Pancreas (tissue), 10 donors: ENCODE measurements around the gene PHACTR4. TPM values are rescaled to one million over a fixed set of nuclear protein-coding genes. Genes with fewer than 3 reads are reported as not detected.

Experiments used
- ATAC-seq, 4 donors: fragments of 200-7000 bp; cut with Tn5 transposase; one replicate each; pipeline versions ENCODE4 v1.8.0 to v1.9.1; 2020; ENCODE audit warnings: mild to moderate bottlenecking in 4 of 4, moderate library complexity in 4 of 4
- DNase-seq, 6 donors: peaks; one replicate each; pipeline ENCODE4 v3.0.0-alpha.2; 2020
- FAIRE-seq: peaks from 2 replicates; lab custom pipeline; 2012; peaks lifted over from hg19 to GRCh38; lab: Jason Lieb, UNC
- H3K27ac ChIP-seq, 4 donors: fragments of 200-600 bp; sonication (generic); 1 replicate in 3 of 4; 2 replicates in 1 of 4; pipeline versions ENCODE4 v1.5.0 to v1.8.0; 2020
- H3K27me3 ChIP-seq, 4 donors: fragments of 200-600 bp; one replicate each; pipeline ENCODE4 v1.8.0; 2021
- H3K36me3 ChIP-seq, 3 donors: fragments of 200-600 bp; sonication (generic) in 1 of 3; one replicate each; pipeline versions ENCODE4 v1.5.0 to v1.8.0; 2020 to 2021
- H3K4me1 ChIP-seq, 3 donors: fragments of 200-600 bp; one replicate each; pipeline ENCODE4 v1.8.0; 2021
- H3K4me3 ChIP-seq, 4 donors: fragments of 200-600 bp; sonication (generic) in 2 of 4; one replicate each; pipeline versions ENCODE4 v1.5.0 to v1.8.0; 2020 to 2021
- H3K9me3 ChIP-seq, 4 donors: fragments of 200-600 bp; one replicate each; pipeline ENCODE4 v1.8.0; 2021
- CTCF ChIP-seq, 4 donors: fragments of 200-600 bp; sonication (generic) in 3 of 4; IDR thresholded peaks; one replicate each; pipeline versions ENCODE4 v1.5.0 to v1.8.0; 2021; ENCODE audit warnings: antibody characterized with exemption in 4 of 4
- WGBS, 2 donors: extraction: QIAGEN DNeasy Blood & Tissue Kit; methylation state at CpG; one replicate each; pipeline ENCODE4 v1.1.7; 2013; 5-methylcytosine and 5-hydroxymethylcytosine counted together
- intact Hi-C, 3 donors: fragments of 100-400 bp; cut with DNase I; formaldehyde crosslinking; loops; one replicate each; pipeline versions ENCODE4 v1.11.1 to v1.14.2; 2022
- polyA plus RNA-seq, 2 donors: library from polyadenylated mRNA; stranded (reverse); fragments of 200-250 nt; gene quantifications; one replicate each; pipeline ENCODE4 v1.2.3, GENCODE V29; 2013
- total RNA-seq, 6 donors: library from RNA; stranded (reverse); fragmentation: NEBNext Ultra II Directional in 4 of 6; extraction: Animal tissue kit (Norgen Biotek cat#: 25700) in 4 of 6; gene quantifications; one replicate each; pipeline versions ENCODE4 v1.2.1 to v1.2.4, GENCODE V29; 2021 to 2023
- donor health status: healthy with polysubstance abuse.
- donor health status: DM: no; HTN: no; CAD: no; lungs with moderate emphysema.
- donor health status: DM: no; HTN: no; CAD: no.
- donor health status: control.
- donor health status: control.
- donor health status: Bipolar disorder and iron deficiency.
- donor health status: DM: yes; HTN: yes; CAD: no.
- donor health status: DM: no; HTN: no; CAD: no.
- donor health status: DM: no; HTN: no; CAD: no.
- donor health status: DM: yes; HTN: yes; CAD: no.

Gene PHACTR4
- total and polyA plus RNA-seq, 8 donors: 12.5 to 25.8 (median 14.1) TPM

GRCh38 chr1:28426831-28427230 lies 57.3 kb downstream of the PHACTR4 start:
- FAIRE-seq (no peak), ATAC-seq (no peak), DNase-seq (no peak)
- Histone ChIP-seq H3K4me3 (no peak overlapping the region), H3K4me1 (no peaks in the 10 kb centered on the region), H3K9me3 (no peaks in the 10 kb centered on the region), H3K27ac (no peak overlapping the region), H3K27me3 (no peaks in the 10 kb centered on the region), H3K36me3 (no peaks in the 10 kb centered on the region)
- TF ChIP-seq CTCF (IDR thresholded peaks at IDR 0.05): no peak
- intact Hi-C loops: no loop called here
- WGBS, 2 donors: 94% methylated on average over 1 of the region's 1 CpG

- H3K4me3 ChIP-seq: no peak overlapping the region
- no peaks in the 10 kb centered on the region for H3K9me3 ChIP-seq
- intact Hi-C loops: no loop called here
- no peak overlapping the region for H3K27ac ChIP-seq
- no peak for TF ChIP-seq CTCF (IDR thresholded peaks at IDR 0.05)
- DNase-seq (no peak), ATAC-seq (no peak), FAIRE-seq (no peak)
- H3K4me1 ChIP-seq: no peaks in the 10 kb centered on the region
- 86 to 97% methylated on average over 1 of the region's 1 CpG for WGBS, 2 donors
- H3K27me3 ChIP-seq: no peaks in the 10 kb centered on the region
- no peaks in the 10 kb centered on the region for H3K36me3 ChIP-seq
These were observed 58.5 kb downstream of the PHACTR4 start for GRCh38 chr1:28428012-28428411.

- no peak for DNase-seq
- FAIRE-seq: no peak
- no peak overlapping the region for H3K27ac ChIP-seq
- H3K36me3 ChIP-seq: no peaks in the 10 kb centered on the region
- no peaks in the 10 kb centered on the region for H3K9me3 ChIP-seq
- no peak for TF ChIP-seq CTCF (IDR thresholded peaks at IDR 0.05)
- no peak for ATAC-seq
- 81 to 84% methylated on average over 6 of the region's 6 CpGs for WGBS, 2 donors
- H3K4me1 ChIP-seq: no peaks in the 10 kb centered on the region
- no peaks in the 10 kb centered on the region for H3K27me3 ChIP-seq
- no peak overlapping the region for H3K4me3 ChIP-seq
- intact Hi-C loops: no loop called here
These were observed 59.5 kb downstream of the PHACTR4 start for GRCh38 chr1:28428990-28429520.

- FAIRE-seq: no peak
- Histone ChIP-seq H3K4me3 (no peak overlapping the region), H3K27me3 (no peaks in the 10 kb centered on the region), H3K9me3 (no peaks in the 10 kb centered on the region), H3K27ac (peak overlapping the region in 1 of 4 donors; percentile 77), H3K4me1 (peaks cover 13 to 26% (median 18%) of the 10 kb centered on the region in 3 donors), H3K36me3 (no peaks in the 10 kb centered on the region)
- 73 to 91% methylated on average over 2 of the region's 2 CpGs for WGBS, 2 donors
- intact Hi-C loops: no loop called here
- DNase-seq: no peak
- no peak for ATAC-seq
- no peak for TF ChIP-seq CTCF (IDR thresholded peaks at IDR 0.05)
These were observed 66.8 kb downstream of the PHACTR4 start for GRCh38 chr1:28436211-28436769.

DNA sequence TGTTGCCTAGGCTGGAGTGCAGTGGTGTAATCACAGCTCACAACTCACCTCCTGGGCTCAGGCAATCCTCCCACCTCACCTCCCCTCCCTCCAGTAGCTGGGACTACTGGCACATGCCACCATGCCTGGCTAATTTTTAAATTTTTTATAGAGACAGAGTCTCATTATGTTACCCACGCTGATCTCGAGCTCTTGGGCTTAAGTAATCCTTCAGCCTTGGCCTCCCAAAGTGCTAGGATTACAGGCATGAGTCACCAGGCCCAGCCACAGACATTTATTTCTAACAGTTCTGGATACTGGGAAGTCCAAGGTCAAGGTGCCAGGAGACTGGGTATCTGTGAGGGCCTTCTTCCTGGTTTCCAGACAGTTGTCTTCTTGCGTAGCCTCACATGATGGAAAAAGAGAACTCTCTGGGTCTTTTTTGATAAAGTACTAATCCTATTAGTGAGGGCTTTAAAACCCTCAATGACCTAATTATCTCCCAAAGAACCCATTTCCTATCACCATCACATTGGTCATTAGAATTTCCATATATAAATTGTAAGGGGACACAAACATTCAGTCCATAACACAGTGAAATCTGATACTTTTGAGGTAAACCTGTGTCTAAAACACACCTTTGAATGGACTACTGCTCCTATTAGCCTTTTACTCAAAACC lies 67.9 kb downstream of the PHACTR4 start:
- no peak overlapping the region for H3K4me3 ChIP-seq

More for the DNA sequence above, 67.9 kb downstream of the PHACTR4 start:
- Histone ChIP-seq H3K36me3 (no peaks in the 10 kb centered on the region), H3K9me3 (no peaks in the 10 kb centered on the region), H3K27ac (peak overlapping the region; percentile 3 to 77 (median 48)), H3K4me1 (peaks cover 13 to 26% (median 18%) of the 10 kb centered on the region in 3 donors), H3K27me3 (no peaks in the 10 kb centered on the region)
- DNase-seq (peak in 3 of 6 donors; percentile 17 to 58 (median 18)), ATAC-seq (peak; percentile 74 to 85 (median 77)), FAIRE-seq (no peak)
- intact Hi-C loops: no loop called here
- 50 to 58% methylated on average over 3 of the region's 3 CpGs for WGBS, 2 donors
- no peak for TF ChIP-seq CTCF (IDR thresholded peaks at IDR 0.05)
